RWPE2 (cell line): ENCODE measurements around the gene B3GAT1.

Source experiments
- ATAC-seq: fragments of 200-7000 bp; cut with Tn5 transposase; 3 replicates; pipeline ENCODE4 v1.9.1; 2021; ENCODE audit warnings: low read depth
- DNase-seq: peaks from one replicate; pipeline ENCODE4 v3.0.0-alpha.2; 2020; ENCODE audit warnings: low spot score
- H3K27ac ChIP-seq: fragments of 450-650 bp; 2 replicates; pipeline ENCODE4 v1.5.1; 2017; ENCODE audit warnings: mild to moderate bottlenecking; ENCODE audit not compliant: poor library complexity, severe bottlenecking
- H3K27me3 ChIP-seq: fragments of 250-450 bp; sonication (Bioruptor Pico); 2 replicates; pipeline ENCODE4 v1.5.1; 2021; ENCODE audit warnings: mild to moderate bottlenecking, moderate library complexity; ENCODE audit not compliant: insufficient read depth, poor library complexity, severe bottlenecking
- H3K36me3 ChIP-seq: fragments of 250-450 bp; sonication (Bioruptor Pico); 2 replicates; pipeline ENCODE4 v1.5.1; 2020; ENCODE audit warnings: low read depth, mild to moderate bottlenecking, moderate library complexity
- H3K4me1 ChIP-seq: fragments of 250-450 bp; sonication (Bioruptor Pico); 2 replicates; pipeline ENCODE4 v1.5.1; 2021; ENCODE audit warnings: mild to moderate bottlenecking, moderate library complexity; ENCODE audit not compliant: insufficient read depth, poor library complexity, severe bottlenecking
- H3K4me3 ChIP-seq: fragments of 250-450 bp; sonication (Bioruptor Pico); 2 replicates; pipeline ENCODE4 v1.5.1; 2021; ENCODE audit warnings: mild to moderate bottlenecking, moderate library complexity; ENCODE audit not compliant: severe bottlenecking
- H3K9me3 ChIP-seq: fragments of 250-450 bp; sonication (Bioruptor Pico); 2 replicates; pipeline ENCODE4 v1.5.1; 2021; ENCODE audit warnings: mild to moderate bottlenecking, moderate library complexity; ENCODE audit not compliant: severe bottlenecking
- TF ChIP-seq, protein P1 (sequence below): fragments of 450-650 bp; IDR thresholded peaks from one replicate; pipeline ENCODE4 v1.5.1; 2017; ENCODE audit warnings: mild to moderate bottlenecking, moderate library complexity; ENCODE audit not compliant: poor library complexity, severe bottlenecking

B3GAT1 gene

DNA sequence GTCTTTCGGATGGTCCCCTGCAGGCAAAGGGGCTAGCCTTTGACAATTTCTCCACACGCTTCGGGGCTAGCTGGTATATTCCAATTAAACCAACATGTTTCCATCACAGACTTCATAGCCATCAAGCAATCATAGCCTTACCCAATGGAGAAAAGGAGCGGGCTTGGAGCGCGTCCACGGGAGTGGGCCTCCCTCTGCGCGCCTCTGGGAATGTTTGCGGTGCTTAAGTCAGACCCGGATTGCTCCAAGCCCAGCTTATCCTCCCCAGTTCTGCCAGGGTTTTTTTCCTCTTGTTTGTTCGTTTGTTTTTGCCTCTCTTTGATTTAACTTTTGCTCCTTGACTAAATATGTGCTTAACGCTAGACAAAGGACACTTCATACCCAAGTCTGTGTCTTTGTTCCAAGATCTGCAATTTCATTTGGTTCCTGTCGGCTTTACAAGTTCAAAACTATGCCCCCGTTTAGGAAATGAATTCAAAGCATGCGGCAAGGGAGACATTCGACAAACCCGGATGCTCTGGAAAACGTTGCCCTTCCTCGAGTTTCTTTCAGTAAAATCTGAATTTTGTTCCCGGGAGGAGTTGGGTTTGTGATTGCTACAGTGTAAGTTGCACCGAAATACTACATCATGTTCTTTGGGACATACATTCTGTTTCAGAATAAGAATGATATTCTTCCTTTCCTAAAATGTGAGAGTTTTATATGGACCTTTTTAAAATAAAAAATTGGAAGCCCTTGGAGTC lies 81.3 kb downstream of the B3GAT1 start:
- Histone ChIP-seq H3K27ac (no peak overlapping the region), H3K36me3 (no peaks in the 10 kb centered on the region), H3K27me3 (peaks cover 32% of the 10 kb centered on the region), H3K9me3 (no peaks in the 10 kb centered on the region), H3K4me1 (no peaks in the 10 kb centered on the region), H3K4me3 (no peak overlapping the region)
- TF ChIP-seq, protein P1, sequence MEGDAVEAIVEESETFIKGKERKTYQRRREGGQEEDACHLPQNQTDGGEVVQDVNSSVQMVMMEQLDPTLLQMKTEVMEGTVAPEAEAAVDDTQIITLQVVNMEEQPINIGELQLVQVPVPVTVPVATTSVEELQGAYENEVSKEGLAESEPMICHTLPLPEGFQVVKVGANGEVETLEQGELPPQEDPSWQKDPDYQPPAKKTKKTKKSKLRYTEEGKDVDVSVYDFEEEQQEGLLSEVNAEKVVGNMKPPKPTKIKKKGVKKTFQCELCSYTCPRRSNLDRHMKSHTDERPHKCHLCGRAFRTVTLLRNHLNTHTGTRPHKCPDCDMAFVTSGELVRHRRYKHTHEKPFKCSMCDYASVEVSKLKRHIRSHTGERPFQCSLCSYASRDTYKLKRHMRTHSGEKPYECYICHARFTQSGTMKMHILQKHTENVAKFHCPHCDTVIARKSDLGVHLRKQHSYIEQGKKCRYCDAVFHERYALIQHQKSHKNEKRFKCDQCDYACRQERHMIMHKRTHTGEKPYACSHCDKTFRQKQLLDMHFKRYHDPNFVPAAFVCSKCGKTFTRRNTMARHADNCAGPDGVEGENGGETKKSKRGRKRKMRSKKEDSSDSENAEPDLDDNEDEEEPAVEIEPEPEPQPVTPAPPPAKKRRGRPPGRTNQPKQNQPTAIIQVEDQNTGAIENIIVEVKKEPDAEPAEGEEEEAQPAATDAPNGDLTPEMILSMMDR, result no peak
- no peak for ATAC-seq
- DNase-seq, result no peak
